Coronary artery (tissue), 2 donors: ENCODE measurements around the gene GRIN3A.
A peak's percentile ranks its signal among the peaks of the same experiment; 100 is the strongest.
"Not testable (repeated sequence)": the region's sequence is repeated elsewhere in the genome, so short reads cannot be mapped to it uniquely, and the experiment has no call there.

Experiments used
- DNase-seq: peaks from one replicate; pipeline ENCODE4 v3.0.0-alpha.2; 2017; ENCODE audit warnings: low spot score
- H3K27ac ChIP-seq, 2 donors: fragments of 200-600 bp; sonication (generic); one replicate each; pipeline ENCODE4 v1.5.1; 2016 to 2019
- H3K4me3 ChIP-seq: fragments of 200-600 bp; sonication (generic); 2 replicates; pipeline ENCODE4 v1.5.1; 2016; ENCODE audit warnings: mild to moderate bottlenecking, moderate library complexity
- CTCF ChIP-seq: fragments of 200-600 bp; sonication (generic); IDR thresholded peaks from one replicate; pipeline ENCODE4 v1.5.1; 2019; ENCODE audit warnings: antibody characterized with exemption

GRIN3A gene

GRCh38 chr9:101592788-101593187 is 145.7 kb downstream of the GRIN3A start:
- Histone ChIP-seq H3K4me3 (no peak overlapping the region), H3K27ac (no peak overlapping the region)
- TF ChIP-seq CTCF, result no peak

GRCh38 chr9:101591787-101592446 is 146.5 kb downstream of the GRIN3A start:
- H3K4me3 ChIP-seq, result no peak overlapping the region
- no peak for DNase-seq
- TF ChIP-seq CTCF, result no peak
- H3K27ac ChIP-seq, result no peak overlapping the region

More at GRCh38 chr9:101592788-101593187, 145.7 kb downstream of the GRIN3A start:
- DNase-seq, result no peak

- no peak for TF ChIP-seq CTCF
- H3K4me3 ChIP-seq, result no peak overlapping the region
- DNase-seq, result no peak
- no peak overlapping the region for H3K27ac ChIP-seq
Observed at GRCh38 chr9:101590901-101591300, 147.5 kb downstream of the GRIN3A start.

GRCh38 chr9:101590074-101590473 is 148.4 kb downstream of the GRIN3A start:
- not testable (repeated sequence) for H3K27ac ChIP-seq, H3K4me3 ChIP-seq, DNase-seq

GRCh38 chr9:101587332-101588043 is 151.0 kb downstream of the GRIN3A start:
- no peak for DNase-seq
- H3K27ac ChIP-seq, result no peak overlapping the region

GRCh38 chr9:101586651-101587050 is 151.8 kb downstream of the GRIN3A start:
- TF ChIP-seq CTCF, result no peak
- Histone ChIP-seq H3K4me3 (no peak overlapping the region), H3K27ac (no peak overlapping the region)
- no peak for DNase-seq

More at GRCh38 chr9:101587332-101588043, 151.0 kb downstream of the GRIN3A start:
- TF ChIP-seq CTCF, result no peak
- no peak overlapping the region for H3K4me3 ChIP-seq

- Histone ChIP-seq H3K4me3 (no peak overlapping the region), H3K27ac (peak overlapping the region in 1 of 2 donors; percentile 24)
- no peak for DNase-seq
- TF ChIP-seq CTCF, result no peak
Observed at GRCh38 chr9:101585740-101586139, 152.7 kb downstream of the GRIN3A start.
